Inflammatory macrophage (primary cell): ENCODE results near the gene EIF3I.
A peak's percentile ranks its signal among the peaks of the same experiment; 100 is the strongest.

Source experiments
- DNase-seq, 2 donors: peaks; one replicate each; pipeline ENCODE4 v3.0.0-alpha.2; 2020 to 2022

EIF3I gene

GRCh38 chr1:32266921-32267591 is 44.8 kb downstream of the EIF3I start:
- no peak for DNase-seq

GRCh38 chr1:32269744-32270143 is 47.5 kb downstream of the EIF3I start:
- no peak for DNase-seq

GRCh38 chr1:32272557-32273390 is 50.6 kb downstream of the EIF3I start:
- DNase-seq: no peak

GRCh38 chr1:32273391-32274208 is 51.4 kb downstream of the EIF3I start:
- no peak for DNase-seq

GRCh38 chr1:32274646-32275340 is 52.6 kb downstream of the EIF3I start:
- no peak for DNase-seq

- DNase-seq: peak in 1 of 2 donors; percentile 21
These were observed 53.2 kb downstream of the EIF3I start for GRCh38 chr1:32275424-32275823.

GRCh38 chr1:32276032-32276782 is 54.0 kb downstream of the EIF3I start:
- DNase-seq: no peak
